NOMO-1 (cell line): ENCODE results near the gene LSM14B.
"Not testable (repeated sequence)": the region's sequence is repeated elsewhere in the genome, so short reads cannot be mapped to it uniquely, and the experiment has no call there.

ENCODE experiments used
- DNase-seq, 2 experiments: peaks; one replicate each; lab custom pipeline; 2025; ENCODE audit not compliant: unreplicated experiment in 2 of 2; lab: John Stamatoyannopoulos, UW

Gene LSM14B

DNA sequence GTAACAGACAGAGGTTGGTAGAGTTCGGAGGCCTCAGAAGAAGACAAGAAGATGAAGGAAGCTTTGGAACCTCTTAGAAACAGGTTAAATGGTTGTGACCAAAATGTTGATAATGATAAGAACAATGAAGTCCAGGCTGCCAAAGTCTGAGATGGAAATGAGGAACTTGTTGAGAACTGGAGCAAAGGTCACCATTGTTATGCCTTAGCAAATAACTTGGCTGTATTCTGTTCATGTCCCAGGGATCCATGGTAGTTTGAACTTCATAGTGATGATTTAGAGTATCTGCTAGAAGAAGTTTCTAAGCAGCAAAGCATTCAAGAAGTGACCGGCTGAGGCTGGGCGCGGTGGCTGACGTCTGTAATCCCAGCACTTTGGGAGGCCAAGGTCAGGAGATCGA is 11.1 kb upstream of the LSM14B start:
- DNase-seq: no peak

GRCh38 chr20:62112368-62112767 is 9.9 kb upstream of the LSM14B start:
- DNase-seq: no peak

DNA sequence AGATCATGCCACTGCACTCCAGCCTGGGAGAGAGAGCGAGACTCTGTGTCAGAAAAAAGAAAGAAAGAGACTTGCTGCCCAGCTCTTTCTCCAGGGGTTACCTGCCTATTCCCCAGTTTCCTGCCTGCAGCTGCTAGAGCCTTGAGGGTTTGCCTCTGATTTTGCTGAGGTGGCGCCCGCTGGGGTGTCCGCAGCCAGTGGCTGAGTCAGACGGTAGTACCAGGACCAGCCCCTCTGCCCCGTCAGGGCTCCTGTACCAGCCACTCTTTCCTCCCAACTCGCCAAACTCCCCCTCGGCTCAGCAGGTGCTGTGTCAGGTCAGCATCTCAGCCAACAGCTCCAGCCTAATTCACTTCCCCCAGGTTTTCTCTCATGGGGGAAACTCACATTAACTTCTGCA is 7.4 kb upstream of the LSM14B start:
- DNase-seq: no peak

GRCh38 chr20:62115800-62116407 is 6.4 kb upstream of the LSM14B start:
- DNase-seq: not testable (repeated sequence)

- no peak for DNase-seq
These were observed 5.5 kb upstream of the LSM14B start for GRCh38 chr20:62116558-62117361.

GRCh38 chr20:62117362-62117646 is 5.0 kb upstream of the LSM14B start:
- DNase-seq: no peak

- DNase-seq: no peak
These were observed 4.6 kb upstream of the LSM14B start for GRCh38 chr20:62117658-62118057.

- DNase-seq: no peak
These were observed 3.9 kb upstream of the LSM14B start for GRCh38 chr20:62118113-62119043.

DNA sequence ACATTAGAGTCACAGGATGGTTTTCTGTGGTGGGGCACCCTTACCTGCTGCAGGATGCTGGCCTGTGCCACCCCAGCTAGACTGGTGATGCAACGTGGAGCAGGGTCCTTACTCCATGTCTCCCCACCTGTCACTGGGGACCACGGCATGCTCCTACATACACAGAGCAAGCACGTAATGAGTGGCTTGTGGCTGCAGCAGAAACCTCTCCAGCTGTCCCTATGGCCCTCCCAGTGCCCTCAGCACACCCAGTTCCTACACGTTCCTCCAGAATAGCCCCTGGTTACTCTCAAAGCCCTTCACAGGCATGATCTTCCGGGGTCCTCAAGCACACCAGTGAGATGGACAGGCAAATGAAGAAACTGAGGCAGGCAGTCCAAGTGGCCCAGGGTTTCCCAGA is 3.2 kb upstream of the LSM14B start:
- no peak for DNase-seq

- no peak for DNase-seq
These were observed 2.5 kb upstream of the LSM14B start for GRCh38 chr20:62119591-62120364.

GRCh38 chr20:62120365-62120762 is 1.9 kb upstream of the LSM14B start:
- no peak for DNase-seq

GRCh38 chr20:62120990-62121775 is 1.1 kb upstream of the LSM14B start:
- peak in 1 of 2 experiments; percentile 70 for DNase-seq

GRCh38 chr20:62122654-62123449 is 577 bp downstream of the LSM14B start:
- no peak for DNase-seq

DNA sequence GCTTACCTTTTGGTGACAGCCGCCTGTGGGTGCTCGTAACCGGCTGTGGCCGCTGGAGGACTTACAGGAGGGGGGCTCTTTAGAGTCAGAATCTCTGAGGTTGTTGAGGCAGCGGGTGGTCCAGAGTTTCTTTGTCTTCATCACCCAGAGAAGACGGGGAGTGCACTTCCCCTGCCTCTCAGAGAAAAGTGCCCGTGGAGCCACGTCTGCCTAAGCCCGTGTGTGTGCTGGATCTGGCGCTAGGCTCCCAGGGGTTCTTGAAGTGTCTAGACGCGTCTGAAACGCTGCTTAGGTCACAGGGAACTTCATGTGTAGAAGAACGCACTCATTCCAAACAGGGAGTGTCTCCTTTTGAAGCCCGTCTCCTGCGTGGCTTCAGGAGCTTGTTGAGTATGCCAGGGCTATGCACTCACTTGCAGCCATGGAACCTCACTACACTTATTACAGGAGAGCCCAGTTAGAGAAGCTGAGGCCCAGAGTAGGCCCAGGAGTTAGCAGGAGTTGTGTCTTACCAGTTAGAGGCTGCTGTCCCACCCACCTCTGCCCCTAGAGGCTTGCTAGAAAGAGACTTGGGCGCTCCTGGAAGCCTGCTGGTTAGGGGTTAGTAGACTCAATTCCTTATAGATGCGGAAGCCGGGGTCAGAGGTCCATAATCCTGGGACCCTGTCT is 1.3 kb downstream of the LSM14B start:
- DNase-seq: no peak

- no peak for DNase-seq
These were observed 3.9 kb downstream of the LSM14B start for GRCh38 chr20:62126141-62126540.

GRCh38 chr20:62127799-62128198 is 5.5 kb downstream of the LSM14B start:
- DNase-seq: no peak

GRCh38 chr20:62128502-62128901 is 6.2 kb downstream of the LSM14B start:
- no peak for DNase-seq

DNA sequence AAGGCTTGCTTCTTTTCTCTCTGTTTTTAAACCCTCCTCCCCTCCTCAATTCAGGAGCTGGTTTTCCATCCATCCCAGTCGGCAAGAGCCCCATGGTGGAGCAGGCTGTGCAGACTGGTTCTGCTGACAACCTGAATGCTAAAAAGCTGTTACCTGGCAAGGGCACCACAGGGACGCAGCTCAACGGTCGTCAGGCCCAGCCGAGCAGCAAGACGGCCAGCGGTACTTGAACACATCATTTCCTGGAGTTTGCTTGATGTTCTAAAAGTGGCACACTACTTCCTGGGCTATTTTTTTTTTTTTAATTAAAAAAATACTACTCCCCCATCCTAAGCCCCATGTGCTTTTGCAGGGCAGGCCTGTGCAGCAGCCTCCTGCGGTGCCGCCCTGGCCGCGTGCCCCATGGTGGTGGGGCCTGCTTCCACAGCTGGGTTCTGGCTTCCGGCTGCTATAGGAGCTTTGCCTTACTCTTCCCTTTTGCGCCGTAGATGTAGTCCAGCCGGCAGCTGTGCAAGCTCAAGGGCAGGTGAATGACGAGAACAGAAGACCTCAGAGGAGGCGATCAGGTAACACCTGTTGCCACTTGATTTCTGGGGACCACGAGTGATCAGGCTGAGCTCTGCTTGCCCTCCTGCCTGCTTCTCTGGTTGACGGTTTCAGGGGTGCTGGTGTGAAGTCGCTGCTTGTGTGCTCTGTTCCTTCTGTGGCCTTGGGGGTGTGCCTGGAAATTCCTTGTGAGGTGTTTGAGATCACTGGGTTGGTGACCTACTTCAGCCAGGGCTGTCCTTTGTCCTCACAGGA is 7.7 kb downstream of the LSM14B start:
- DNase-seq: no peak
